Sigmoid colon (tissue), 7 donors: Measurements from ENCODE around the gene CYS1. TPM values are rescaled to one million over a fixed set of nuclear protein-coding genes. Genes with fewer than 3 reads are reported as not detected.
A peak's percentile ranks its signal among the peaks of the same experiment; 100 is the strongest.

Source experiments
- DNase-seq: peaks from one replicate; pipeline ENCODE4 v3.0.0-alpha.2; 2019
- H3K27ac ChIP-seq, 4 donors: fragments of 200-600 bp; sonication (generic); one replicate each; pipeline ENCODE4 v1.5.1; 2016 to 2019; ENCODE audit warnings: mild to moderate bottlenecking in 1 of 4
- H3K27me3 ChIP-seq, 3 donors: fragments of 200-600 bp; sonication (generic); one replicate each; pipeline ENCODE4 v1.5.1; 2019; ENCODE audit warnings: mild to moderate bottlenecking in 1 of 3
- H3K36me3 ChIP-seq, 4 donors: fragments of 200-600 bp; sonication (generic); one replicate each; pipeline ENCODE4 v1.5.1; 2016 to 2019
- H3K4me1 ChIP-seq, 4 donors: fragments of 200-600 bp; sonication (generic); one replicate each; pipeline ENCODE4 v1.5.1; 2017 to 2019
- H3K4me3 ChIP-seq, 4 donors: fragments of 200-600 bp; sonication (generic); one replicate each; pipeline ENCODE4 v1.5.1; 2017 to 2019; ENCODE audit warnings: mild to moderate bottlenecking in 2 of 4, moderate library complexity in 1 of 4
- H3K9me3 ChIP-seq, 4 donors: fragments of 200-600 bp in 3 of 4; sonication (generic) in 3 of 4; one replicate each; pipeline versions ENCODE4 v1.5.1 to v1.6.1; 2013 to 2019
- CTCF ChIP-seq, 4 experiments: fragments of 450-650 bp in 3 of 4; fragments of 200-600 bp in 1 of 4; IDR thresholded peaks; one replicate each; pipeline ENCODE4 v1.5.1; 2016 to 2019; ENCODE audit warnings: antibody characterized with exemption in 4 of 4, mild to moderate bottlenecking in 3 of 4, moderate library complexity in 2 of 4
- EP300 ChIP-seq, 4 donors: sonication (generic); formaldehyde crosslinking; IDR thresholded peaks; one replicate each; pipeline ENCODE4 v1.6.1; 2017; ENCODE audit warnings: antibody characterized with exemption in 4 of 4
- POLR2A ChIP-seq, 2 donors: fragments of 450-650 bp; IDR thresholded peaks; one replicate each; pipeline ENCODE4 v1.6.1; 2016; ENCODE audit warnings: antibody characterized with exemption in 2 of 2, mild to moderate bottlenecking in 2 of 2, moderate library complexity in 2 of 2
- POLR2AphosphoS5 ChIP-seq, 4 donors: sonication (generic); formaldehyde crosslinking; IDR thresholded peaks; one replicate each; pipeline ENCODE4 v1.6.1; 2017; ENCODE audit warnings: antibody characterized with exemption in 4 of 4
- WGBS, 2 donors: extraction: QIAGEN DNeasy Blood & Tissue Kit; methylation state at CpG; one replicate each; pipeline ENCODE4 v1.1.7; 2013; 5-methylcytosine and 5-hydroxymethylcytosine counted together
- intact Hi-C: fragments of 100-400 bp; cut with DNase I; formaldehyde crosslinking; loops from one replicate; pipeline ENCODE4 v1.15.1; 2023
- polyA plus RNA-seq, 3 donors: library from polyadenylated mRNA; stranded (reverse); fragments of 200-250 nt; gene quantifications; one replicate each; pipeline ENCODE4 v1.2.3, GENCODE V29; 2013
- total RNA-seq, 4 donors: library from RNA; depleted of rRNA; stranded (reverse); fragments of >200 nt; gene quantifications; one replicate each; pipeline ENCODE4 v1.1.0, GENCODE V29; 2016
- donor health status: healthy with polysubstance abuse.
- donor health status: Bipolar disorder and iron deficiency.
- donor health status: healthy.

Gene CYS1
- total and polyA plus RNA-seq, 7 donors = 0.46 to 24.6 (median 7.5) TPM

- TF ChIP-seq POLR2AphosphoS5 (IDR thresholded peaks at IDR 0.05) (no peak), CTCF (IDR thresholded peaks at IDR 0.05) (no peak), POLR2A (IDR thresholded peaks at IDR 0.05) (no peak), EP300 (IDR thresholded peaks at IDR 0.05) (no peak)
- H3K27ac ChIP-seq = peak overlapping the region in 1 of 4 donors; percentile 41
- H3K4me1 ChIP-seq = no peaks in the 10 kb centered on the region
- no peaks in the 10 kb centered on the region for H3K36me3 ChIP-seq
- 91 to 92% methylated on average over 16 of the region's 16 CpGs for WGBS, 2 donors
- no peaks in the 10 kb centered on the region for H3K27me3 ChIP-seq
- no peak overlapping the region for H3K4me3 ChIP-seq
- H3K9me3 ChIP-seq = no peaks in the 10 kb centered on the region
- intact Hi-C loops = no loop called here
- DNase-seq = peak; percentile 63
Observed at GRCh38 chr2:10027660-10028330, 52.4 kb downstream of the CYS1 start.

DNA sequence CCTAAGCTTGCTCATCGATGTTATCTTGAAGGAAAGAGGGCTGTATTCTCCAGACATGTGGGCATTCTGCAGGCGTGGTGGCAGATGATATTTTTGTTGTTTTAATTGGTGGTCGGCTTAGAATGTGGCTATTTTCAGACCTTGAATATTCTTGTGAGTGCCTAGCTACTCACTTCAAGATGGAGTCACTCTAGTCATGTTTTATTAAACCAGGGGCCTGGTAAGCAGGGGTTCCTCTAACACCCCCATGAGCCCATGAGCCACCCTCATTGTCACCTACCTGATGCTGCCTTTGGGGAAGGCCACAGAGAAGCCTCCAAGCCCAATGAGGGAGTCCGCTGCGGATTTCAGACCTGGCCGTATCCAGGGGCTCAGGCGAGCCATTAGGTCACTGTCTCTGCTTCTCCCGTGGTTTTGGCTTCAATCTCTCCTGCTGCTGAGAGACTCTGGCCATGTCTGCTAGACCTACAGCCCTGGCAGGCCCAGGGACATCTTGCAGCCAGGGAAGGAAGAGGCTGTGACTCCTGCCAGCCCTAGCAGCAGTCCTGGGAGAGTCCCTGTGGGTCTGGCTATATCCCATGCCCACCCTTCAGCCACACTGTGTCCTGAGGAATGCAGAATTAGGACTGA is 53.2 kb downstream of the CYS1 start:
- Histone ChIP-seq H3K27ac (no peak overlapping the region), H3K4me1 (no peaks in the 10 kb centered on the region), H3K4me3 (no peak overlapping the region), H3K9me3 (no peaks in the 10 kb centered on the region), H3K36me3 (no peaks in the 10 kb centered on the region), H3K27me3 (no peaks in the 10 kb centered on the region)
- 85 to 91% methylated on average over 8 of the region's 8 CpGs for WGBS, 2 donors
- no peak for TF ChIP-seq CTCF (IDR thresholded peaks at IDR 0.05)
- no peak for TF ChIP-seq POLR2AphosphoS5 (IDR thresholded peaks at IDR 0.05)
- no peak for TF ChIP-seq EP300 (IDR thresholded peaks at IDR 0.05)
- no peak for TF ChIP-seq POLR2A (IDR thresholded peaks at IDR 0.05)
- DNase-seq = peak; percentile 62
- intact Hi-C loops = no loop called here

DNA sequence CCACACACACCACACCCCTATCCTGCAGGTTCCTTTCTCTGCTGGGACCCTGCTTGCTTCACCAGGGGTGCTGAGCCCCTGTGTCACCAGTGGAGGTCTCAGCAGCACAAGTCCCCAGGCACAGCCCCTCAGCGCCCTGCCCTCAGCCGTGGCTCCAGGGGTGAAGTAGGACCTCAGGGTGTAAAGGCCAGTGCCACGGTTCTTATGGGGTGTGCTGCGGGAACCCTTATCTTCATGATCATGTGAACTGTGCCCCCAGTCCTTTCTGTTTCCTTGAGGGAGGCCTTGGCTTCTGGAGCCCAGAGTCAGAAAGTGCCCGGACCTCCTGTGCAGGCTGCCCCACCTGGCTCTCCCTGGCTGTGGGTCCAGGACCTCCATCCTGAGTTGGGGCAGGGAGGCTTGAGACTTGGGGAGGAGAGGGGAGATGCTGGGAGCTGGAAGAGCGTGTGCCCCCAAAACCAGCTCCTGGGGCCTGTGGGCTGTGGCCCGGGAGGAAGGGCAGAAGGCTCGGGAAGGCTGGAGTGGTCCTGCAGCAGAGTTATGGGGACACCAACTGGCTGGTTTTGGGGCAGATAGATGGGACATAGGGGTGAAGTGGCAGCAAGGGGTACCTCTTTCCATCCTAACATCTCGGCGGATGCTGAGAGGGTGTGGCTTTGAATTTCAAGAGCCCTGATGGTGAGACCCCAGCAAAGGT is 57.1 kb downstream of the CYS1 start:
- WGBS, 2 donors = 82 to 91% methylated on average over 10 of the region's 10 CpGs
- Histone ChIP-seq H3K4me3 (no peak overlapping the region), H3K36me3 (no peaks in the 10 kb centered on the region), H3K27me3 (no peaks in the 10 kb centered on the region), H3K4me1 (no peaks in the 10 kb centered on the region), H3K9me3 (no peaks in the 10 kb centered on the region), H3K27ac (no peak overlapping the region)
- peak; percentile 30 for DNase-seq
- intact Hi-C loops = no loop called here
- no peak for TF ChIP-seq POLR2A (IDR thresholded peaks at IDR 0.05)
- no peak for TF ChIP-seq CTCF (IDR thresholded peaks at IDR 0.05)
- no peak for TF ChIP-seq POLR2AphosphoS5 (IDR thresholded peaks at IDR 0.05)
- TF ChIP-seq EP300 (IDR thresholded peaks at IDR 0.05) = no peak

- 91 to 95% methylated on average over 4 of the region's 4 CpGs for WGBS, 2 donors
- TF ChIP-seq EP300 (IDR thresholded peaks at IDR 0.05) = no peak
- TF ChIP-seq CTCF (IDR thresholded peaks at IDR 0.05) = no peak
- TF ChIP-seq POLR2A (IDR thresholded peaks at IDR 0.05) = no peak
- no peak for TF ChIP-seq POLR2AphosphoS5 (IDR thresholded peaks at IDR 0.05)
- Histone ChIP-seq H3K27ac (no peak overlapping the region), H3K27me3 (no peaks in the 10 kb centered on the region), H3K9me3 (no peaks in the 10 kb centered on the region), H3K4me1 (no peaks in the 10 kb centered on the region), H3K36me3 (no peaks in the 10 kb centered on the region), H3K4me3 (no peak overlapping the region)
- intact Hi-C loops = no loop called here
- DNase-seq = peak; percentile 34
Observed at GRCh38 chr2:10022445-10022844, 57.8 kb downstream of the CYS1 start.
